GM23338 (cell line): Measurements from ENCODE around the gene PKHD1. TPM values are rescaled to one million over a fixed set of nuclear protein-coding genes. Genes with fewer than 3 reads are reported as not detected.

Experiments
- ATAC-seq: fragments of 200-7000 bp; cut with Tn5 transposase; 3 replicates; pipeline ENCODE4 v1.9.1; 2020
- DNase-seq: peaks from one replicate; pipeline ENCODE4 v3.0.0-alpha.2; 2015; ENCODE audit warnings: low spot score
- H2AFZ ChIP-seq: fragments of 200-600 bp; sonication (generic); 2 replicates; pipeline ENCODE4 v1.8.0; 2016; ENCODE audit warnings: antibody characterized with exemption, mild to moderate bottlenecking, moderate library complexity
- H3F3A ChIP-seq: fragments of 200-600 bp; sonication (generic); replicated peaks from 2 replicates; pipeline ENCODE4 v1.8.0; 2017; ENCODE audit warnings: antibody characterized with exemption, mixed run types, low read depth
- H3K27ac ChIP-seq: fragments of 200-600 bp; sonication (generic); 2 replicates; pipeline ENCODE4 v1.6.1; 2016; ENCODE audit warnings: low read depth
- H3K27me3 ChIP-seq: fragments of 200-600 bp; sonication (generic); 2 replicates; pipeline ENCODE4 v1.8.0; 2016; ENCODE audit warnings: mild to moderate bottlenecking, mixed run types, moderate library complexity; ENCODE audit not compliant: insufficient read depth
- H3K36me3 ChIP-seq: fragments of 200-600 bp; sonication (generic); 2 replicates; pipeline ENCODE4 v1.8.0; 2016; ENCODE audit warnings: mild to moderate bottlenecking; ENCODE audit not compliant: insufficient read depth
- H3K4me1 ChIP-seq: fragments of 200-600 bp; sonication (generic); 2 replicates; pipeline ENCODE4 v1.8.0; 2016; ENCODE audit warnings: mild to moderate bottlenecking, moderate library complexity; ENCODE audit not compliant: insufficient read depth
- H3K4me2 ChIP-seq: fragments of 200-600 bp; sonication (generic); 2 replicates; pipeline ENCODE4 v1.7.1; 2017; ENCODE audit warnings: mixed run types
- H3K4me3 ChIP-seq: fragments of 200-600 bp; sonication (generic); 2 replicates; pipeline ENCODE4 v1.6.1; 2016; ENCODE audit warnings: mixed run types
- H3K79me2 ChIP-seq: fragments of 200-600 bp; sonication (generic); replicated peaks from 2 replicates; pipeline ENCODE4 v1.8.0; 2017; ENCODE audit warnings: mild to moderate bottlenecking; ENCODE audit not compliant: insufficient read depth
- H3K9me2 ChIP-seq: fragments of 200-600 bp; sonication (generic); 2 replicates; pipeline ENCODE4 v1.8.0; 2017; ENCODE audit not compliant: insufficient read depth
- H4K20me1 ChIP-seq: fragments of 200-600 bp; sonication (generic); replicated peaks from 2 replicates; pipeline ENCODE4 v1.8.0; 2017; ENCODE audit warnings: mild to moderate bottlenecking; ENCODE audit not compliant: insufficient read depth
- H3K27ac Mint-ChIP-seq: 2 replicates; pipeline ENCODE4 v1.8.0; 2020; ENCODE audit warnings: inconsistent platforms, mild to moderate bottlenecking, moderate library complexity, mixed read lengths
- H3K27me3 Mint-ChIP-seq: 3 replicates; pipeline ENCODE4 v1.8.0; 2022; ENCODE audit warnings: low read depth, mild to moderate bottlenecking, moderate library complexity, mixed read lengths, inconsistent platforms; ENCODE audit not compliant: insufficient read depth, poor library complexity
- H3K36me3 Mint-ChIP-seq: 3 replicates; pipeline ENCODE4 v1.8.0; 2021; ENCODE audit warnings: low read depth, mild to moderate bottlenecking, inconsistent platforms, moderate library complexity, mixed read lengths
- H3K4me1 Mint-ChIP-seq: 3 replicates; pipeline ENCODE4 v1.8.0; 2020; ENCODE audit warnings: mild to moderate bottlenecking, inconsistent platforms, mixed read lengths
- H3K4me3 Mint-ChIP-seq: 3 replicates; pipeline ENCODE4 v1.8.0; 2021; ENCODE audit warnings: moderate library complexity, mild to moderate bottlenecking, inconsistent platforms, mixed read lengths
- H3K9me3 Mint-ChIP-seq: 3 replicates; pipeline ENCODE4 v1.8.0; 2020; ENCODE audit warnings: moderate library complexity, mild to moderate bottlenecking, inconsistent platforms, mixed read lengths
- CREB1 ChIP-seq: fragments of 250-450 bp; sonication (Bioruptor Pico); IDR thresholded peaks from 2 replicates; pipeline ENCODE4 v1.5.0; 2020; ENCODE audit warnings: low read depth, mild to moderate bottlenecking, moderate library complexity
- CTCF ChIP-seq, 2 experiments: fragments of 200-600 bp in 1 of 2; sonication (generic) in 1 of 2; conservative IDR thresholded peaks; 2 replicates each; pipeline versions ENCODE4 v1.5.1 to v1.6.1; 2016 to 2017; ENCODE audit warnings: antibody characterized with exemption in 2 of 2, low read depth in 2 of 2, mild to moderate bottlenecking in 2 of 2, moderate library complexity in 1 of 2
- EZH2 ChIP-seq: fragments of 200-600 bp; sonication (generic); IDR thresholded peaks from one replicate; pipeline ENCODE4 v1.8.0; 2017; ENCODE audit warnings: antibody characterized with exemption, mild to moderate bottlenecking, low read depth; ENCODE audit not compliant: unreplicated experiment
- EZH2phosphoT487 ChIP-seq: fragments of 200-600 bp; sonication (generic); IDR thresholded peaks from one replicate; pipeline ENCODE4 v1.8.1; 2018; ENCODE audit warnings: antibody characterized with exemption; ENCODE audit not compliant: unreplicated experiment
- JUNB ChIP-seq: IDR thresholded peaks from one replicate; pipeline ENCODE4 v1.6.1; 2016; ENCODE audit warnings: antibody characterized with exemption; ENCODE audit not compliant: unreplicated experiment
- NANOG ChIP-seq: IDR thresholded peaks from 2 replicates; pipeline ENCODE4 v1.6.1; 2016; ENCODE audit warnings: antibody characterized with exemption, borderline replicate concordance
- POLR2AphosphoS5 ChIP-seq: IDR thresholded peaks from 2 replicates; pipeline ENCODE4 v1.6.1; 2016; ENCODE audit warnings: antibody characterized with exemption, low read depth
- REST ChIP-seq: IDR thresholded peaks from one replicate; pipeline ENCODE4 v1.6.1; 2018; ENCODE audit warnings: antibody characterized with exemption; ENCODE audit not compliant: unreplicated experiment
- STAT1 ChIP-seq: IDR thresholded peaks from one replicate; pipeline ENCODE4 v1.6.1; 2016; ENCODE audit warnings: antibody characterized with exemption; ENCODE audit not compliant: unreplicated experiment
- ZNF114 ChIP-seq: fragments of 250-450 bp; sonication (Bioruptor Pico); IDR thresholded peaks from 2 replicates; pipeline ENCODE4 v1.5.0; 2020; ENCODE audit warnings: mild to moderate bottlenecking, moderate library complexity
- ZNF331 ChIP-seq: fragments of 250-450 bp; sonication (Bioruptor Pico); IDR thresholded peaks from 2 replicates; pipeline ENCODE4 v1.5.0; 2020; ENCODE audit warnings: low read depth, mild to moderate bottlenecking, moderate library complexity
- polyA plus RNA-seq: library from polyadenylated mRNA; unstranded; fragments of >200 nt; fragmentation: Nextera tagmentation; extraction: Ambion mirVana; gene quantifications from 2 replicates; pipeline ENCODE4 v1.2.1, GENCODE V29; 2016
- total RNA-seq: library from RNA; depleted of rRNA; stranded (reverse); fragments of >200 nt; shearing (Covaris generic); gene quantifications from 2 replicates; pipeline ENCODE4 v1.2.3, GENCODE V29; 2014
- TF ChIP-seq, protein P1 (sequence below): fragments of 250-450 bp; sonication (Bioruptor Pico); IDR thresholded peaks from 2 replicates; pipeline ENCODE4 v1.5.0; 2020; ENCODE audit warnings: mild to moderate bottlenecking, moderate library complexity
- TF ChIP-seq, protein P2 (sequence below): IDR thresholded peaks from 2 replicates; pipeline ENCODE4 v1.6.1; 2016; ENCODE audit warnings: antibody characterized with exemption

The PKHD1 gene
- total and polyA plus RNA-seq, 2 experiments from 2014 or later: 0.03 to 0.07 TPM

DNA sequence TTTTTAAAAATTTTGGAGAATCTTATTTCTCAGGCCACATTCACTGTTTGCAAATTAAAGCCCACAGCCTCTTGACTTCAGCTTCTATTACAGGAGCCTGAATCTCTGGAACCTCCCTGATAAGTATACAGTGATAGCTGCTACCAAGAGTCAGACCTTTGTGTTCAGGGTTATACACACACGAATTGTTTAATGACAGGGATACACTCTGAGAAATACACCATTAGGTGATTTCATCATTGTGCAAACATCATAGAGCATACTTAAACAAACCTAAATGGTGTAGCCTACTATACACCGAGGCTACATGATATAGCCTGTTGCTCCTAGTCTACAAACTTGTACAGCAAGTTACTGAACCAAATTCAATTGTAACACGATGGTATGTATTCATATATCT lies 473.9 kb downstream of the PKHD1 start:
- ATAC-seq: no peak
- H3F3A ChIP-seq: no peaks in the 10 kb centered on the region
- no peak overlapping the region for H2AFZ ChIP-seq
- no peaks in the 10 kb centered on the region for H3K9me3 Mint-ChIP-seq
- no peaks in the 10 kb centered on the region for H3K79me2 ChIP-seq
- no peak overlapping the region for H3K27ac Mint-ChIP-seq
- no peaks in the 10 kb centered on the region for H3K9me2 ChIP-seq
- H3K36me3 Mint-ChIP-seq: no peaks in the 10 kb centered on the region
- no peaks in the 10 kb centered on the region for H3K27me3 ChIP-seq
- H3K4me1 Mint-ChIP-seq: no peaks in the 10 kb centered on the region
- no peak overlapping the region for H3K4me3 ChIP-seq
- no peaks in the 10 kb centered on the region for H3K36me3 ChIP-seq
- DNase-seq: no peak
- H3K4me2 ChIP-seq: no peak overlapping the region
- H3K27me3 Mint-ChIP-seq: peaks cover 3% of the 10 kb centered on the region
- H4K20me1 ChIP-seq: no peaks in the 10 kb centered on the region
- no peak overlapping the region for H3K27ac ChIP-seq
- H3K4me1 ChIP-seq: no peaks in the 10 kb centered on the region
- H3K4me3 Mint-ChIP-seq: no peak overlapping the region
- TF ChIP-seq CTCF (conservative IDR thresholded peaks at IDR 0.05; ENCODE audit: low read depth in 2 of 2): no peak
- TF ChIP-seq STAT1: no peak
- TF ChIP-seq ZNF331 (CRISPR knock-in tag): no peak
- no peak for TF ChIP-seq EZH2phosphoT487
- TF ChIP-seq ZNF114: no peak
- no peak for TF ChIP-seq REST
- no peak for TF ChIP-seq POLR2AphosphoS5
- TF ChIP-seq JUNB: no peak
- TF ChIP-seq, protein P1, sequence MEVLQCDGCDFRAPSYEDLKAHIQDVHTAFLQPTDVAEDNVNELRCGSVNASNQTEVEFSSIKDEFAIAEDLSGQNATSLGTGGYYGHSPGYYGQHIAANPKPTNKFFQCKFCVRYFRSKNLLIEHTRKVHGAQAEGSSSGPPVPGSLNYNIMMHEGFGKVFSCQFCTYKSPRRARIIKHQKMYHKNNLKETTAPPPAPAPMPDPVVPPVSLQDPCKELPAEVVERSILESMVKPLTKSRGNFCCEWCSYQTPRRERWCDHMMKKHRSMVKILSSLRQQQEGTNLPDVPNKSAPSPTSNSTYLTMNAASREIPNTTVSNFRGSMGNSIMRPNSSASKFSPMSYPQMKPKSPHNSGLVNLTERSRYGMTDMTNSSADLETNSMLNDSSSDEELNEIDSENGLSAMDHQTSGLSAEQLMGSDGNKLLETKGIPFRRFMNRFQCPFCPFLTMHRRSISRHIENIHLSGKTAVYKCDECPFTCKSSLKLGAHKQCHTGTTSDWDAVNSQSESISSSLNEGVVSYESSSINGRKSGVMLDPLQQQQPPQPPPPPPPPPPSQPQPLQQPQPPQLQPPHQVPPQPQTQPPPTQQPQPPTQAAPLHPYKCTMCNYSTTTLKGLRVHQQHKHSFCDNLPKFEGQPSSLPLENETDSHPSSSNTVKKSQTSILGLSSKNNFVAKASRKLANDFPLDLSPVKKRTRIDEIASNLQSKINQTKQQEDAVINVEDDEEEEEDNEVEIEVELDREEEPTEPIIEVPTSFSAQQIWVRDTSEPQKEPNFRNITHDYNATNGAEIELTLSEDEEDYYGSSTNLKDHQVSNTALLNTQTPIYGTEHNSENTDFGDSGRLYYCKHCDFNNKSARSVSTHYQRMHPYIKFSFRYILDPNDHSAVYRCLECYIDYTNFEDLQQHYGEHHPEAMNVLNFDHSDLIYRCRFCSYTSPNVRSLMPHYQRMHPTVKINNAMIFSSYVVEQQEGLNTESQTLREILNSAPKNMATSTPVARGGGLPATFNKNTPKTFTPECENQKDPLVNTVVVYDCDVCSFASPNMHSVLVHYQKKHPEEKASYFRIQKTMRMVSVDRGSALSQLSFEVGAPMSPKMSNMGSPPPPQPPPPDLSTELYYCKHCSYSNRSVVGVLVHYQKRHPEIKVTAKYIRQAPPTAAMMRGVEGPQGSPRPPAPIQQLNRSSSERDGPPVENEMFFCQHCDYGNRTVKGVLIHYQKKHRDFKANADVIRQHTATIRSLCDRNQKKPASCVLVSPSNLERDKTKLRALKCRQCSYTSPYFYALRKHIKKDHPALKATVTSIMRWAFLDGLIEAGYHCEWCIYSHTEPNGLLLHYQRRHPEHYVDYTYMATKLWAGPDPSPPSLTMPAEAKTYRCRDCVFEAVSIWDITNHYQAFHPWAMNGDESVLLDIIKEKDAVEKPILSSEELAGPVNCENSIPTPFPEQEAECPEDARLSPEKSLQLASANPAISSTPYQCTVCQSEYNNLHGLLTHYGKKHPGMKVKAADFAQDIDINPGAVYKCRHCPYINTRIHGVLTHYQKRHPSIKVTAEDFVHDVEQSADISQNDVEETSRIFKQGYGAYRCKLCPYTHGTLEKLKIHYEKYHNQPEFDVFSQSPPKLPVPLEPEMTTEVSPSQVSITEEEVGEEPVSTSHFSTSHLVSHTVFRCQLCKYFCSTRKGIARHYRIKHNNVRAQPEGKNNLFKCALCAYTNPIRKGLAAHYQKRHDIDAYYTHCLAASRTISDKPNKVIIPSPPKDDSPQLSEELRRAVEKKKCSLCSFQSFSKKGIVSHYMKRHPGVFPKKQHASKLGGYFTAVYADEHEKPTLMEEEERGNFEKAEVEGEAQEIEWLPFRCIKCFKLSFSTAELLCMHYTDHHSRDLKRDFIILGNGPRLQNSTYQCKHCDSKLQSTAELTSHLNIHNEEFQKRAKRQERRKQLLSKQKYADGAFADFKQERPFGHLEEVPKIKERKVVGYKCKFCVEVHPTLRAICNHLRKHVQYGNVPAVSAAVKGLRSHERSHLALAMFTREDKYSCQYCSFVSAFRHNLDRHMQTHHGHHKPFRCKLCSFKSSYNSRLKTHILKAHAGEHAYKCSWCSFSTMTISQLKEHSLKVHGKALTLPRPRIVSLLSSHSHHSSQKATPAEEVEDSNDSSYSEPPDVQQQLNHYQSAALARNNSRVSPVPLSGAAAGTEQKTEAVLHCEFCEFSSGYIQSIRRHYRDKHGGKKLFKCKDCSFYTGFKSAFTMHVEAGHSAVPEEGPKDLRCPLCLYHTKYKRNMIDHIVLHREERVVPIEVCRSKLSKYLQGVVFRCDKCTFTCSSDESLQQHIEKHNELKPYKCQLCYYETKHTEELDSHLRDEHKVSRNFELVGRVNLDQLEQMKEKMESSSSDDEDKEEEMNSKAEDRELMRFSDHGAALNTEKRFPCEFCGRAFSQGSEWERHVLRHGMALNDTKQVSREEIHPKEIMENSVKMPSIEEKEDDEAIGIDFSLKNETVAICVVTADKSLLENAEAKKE (CRISPR knock-in tag): no peak
- TF ChIP-seq NANOG: no peak
- TF ChIP-seq EZH2: no peak
- TF ChIP-seq, protein P2, sequence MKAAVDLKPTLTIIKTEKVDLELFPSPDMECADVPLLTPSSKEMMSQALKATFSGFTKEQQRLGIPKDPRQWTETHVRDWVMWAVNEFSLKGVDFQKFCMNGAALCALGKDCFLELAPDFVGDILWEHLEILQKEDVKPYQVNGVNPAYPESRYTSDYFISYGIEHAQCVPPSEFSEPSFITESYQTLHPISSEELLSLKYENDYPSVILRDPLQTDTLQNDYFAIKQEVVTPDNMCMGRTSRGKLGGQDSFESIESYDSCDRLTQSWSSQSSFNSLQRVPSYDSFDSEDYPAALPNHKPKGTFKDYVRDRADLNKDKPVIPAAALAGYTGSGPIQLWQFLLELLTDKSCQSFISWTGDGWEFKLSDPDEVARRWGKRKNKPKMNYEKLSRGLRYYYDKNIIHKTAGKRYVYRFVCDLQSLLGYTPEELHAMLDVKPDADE: no peak
- no peak for TF ChIP-seq CREB1 (CRISPR knock-in tag)
